Inferior parietal cortex (tissue), 1 donor: Measurements from ENCODE around the gene IL19.

Experiments
- DNase-seq: peaks from one replicate; pipeline ENCODE4 v3.0.0-alpha.2; 2016; ENCODE audit errors: extremely low spot score

The IL19 gene

DNA sequence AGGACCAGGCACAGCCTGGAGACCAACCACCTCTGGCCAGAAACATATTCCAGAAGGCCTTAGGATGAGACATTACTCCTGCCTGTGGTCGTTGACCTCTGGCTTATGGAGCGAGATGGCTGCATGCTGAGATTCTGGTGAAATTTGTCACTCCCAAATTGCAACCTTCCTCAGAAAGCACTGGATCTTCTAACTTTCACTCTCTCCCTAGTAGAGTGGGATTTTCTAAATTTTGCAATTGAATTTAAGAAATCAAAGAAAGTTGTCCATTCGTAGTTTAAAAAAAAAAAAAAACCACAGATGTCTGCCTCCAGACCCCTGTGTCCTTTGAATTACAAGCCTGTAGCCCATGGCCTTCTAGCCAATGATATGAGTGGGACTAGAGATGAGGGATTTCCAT lies 30.3 kb downstream of the IL19 start:
- no peak for DNase-seq

DNA sequence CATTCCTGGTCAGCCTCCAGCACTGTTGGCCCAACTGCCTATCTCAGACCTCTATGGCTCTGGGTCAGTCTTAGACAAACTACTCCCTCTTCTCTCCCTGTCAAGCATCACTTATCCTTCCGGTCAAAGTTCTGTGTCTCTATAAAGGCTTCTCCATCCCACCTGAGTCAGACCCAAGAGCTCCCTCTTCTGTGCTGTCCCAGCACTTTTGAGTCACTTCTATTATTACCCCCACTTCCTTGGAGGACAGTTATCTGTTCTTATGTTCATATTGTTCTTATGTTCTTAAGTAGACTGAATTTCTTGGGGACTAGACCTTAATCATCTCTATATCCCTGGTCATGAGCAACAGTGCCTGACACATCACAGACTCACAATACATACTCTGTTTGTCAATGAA lies 30.9 kb downstream of the IL19 start:
- no peak for DNase-seq

DNA sequence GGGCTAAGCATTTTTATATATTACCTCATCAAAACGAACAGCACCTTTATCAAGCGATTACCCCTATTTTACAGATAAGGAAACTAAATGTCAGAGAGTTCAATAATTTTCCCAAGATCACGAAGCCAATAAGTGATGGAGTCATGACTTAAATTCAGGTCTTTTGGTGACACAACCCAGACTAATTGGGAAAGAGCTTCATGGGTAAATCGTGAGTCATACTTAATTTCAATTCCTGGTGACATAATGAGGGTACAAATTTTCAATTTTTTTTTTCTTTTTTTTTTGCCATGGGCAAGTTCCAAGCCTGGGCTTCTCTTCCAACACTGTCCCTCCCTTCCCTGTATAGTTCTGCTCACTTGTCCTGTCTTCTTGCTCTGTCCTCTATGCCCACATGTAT lies 31.8 kb downstream of the IL19 start:
- DNase-seq = no peak

DNA sequence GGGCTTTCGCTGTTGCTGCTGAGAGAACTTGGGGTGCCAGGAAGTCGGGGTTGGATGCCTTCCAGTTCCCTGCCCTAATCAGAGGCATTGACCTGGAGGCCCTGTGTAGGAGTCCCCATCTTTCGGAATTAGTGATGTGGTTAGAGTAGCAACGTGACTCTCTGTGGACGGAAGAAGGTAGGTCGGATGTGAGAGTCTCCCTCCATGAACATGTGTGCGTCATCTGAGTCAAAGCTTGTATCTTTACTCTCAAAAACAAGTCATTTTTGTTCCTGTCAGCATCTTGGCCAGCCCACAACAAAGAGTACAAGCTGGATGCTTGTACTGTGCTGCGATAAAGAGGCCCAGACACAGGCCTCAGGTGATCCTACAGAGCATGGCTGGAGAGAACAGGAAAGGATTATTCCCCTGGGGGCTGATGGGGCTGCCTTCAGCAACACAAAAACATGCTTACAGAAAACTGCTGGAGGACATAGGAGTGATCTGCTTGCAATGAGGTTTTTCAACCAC lies 32.7 kb downstream of the IL19 start:
- DNase-seq = no peak

DNA sequence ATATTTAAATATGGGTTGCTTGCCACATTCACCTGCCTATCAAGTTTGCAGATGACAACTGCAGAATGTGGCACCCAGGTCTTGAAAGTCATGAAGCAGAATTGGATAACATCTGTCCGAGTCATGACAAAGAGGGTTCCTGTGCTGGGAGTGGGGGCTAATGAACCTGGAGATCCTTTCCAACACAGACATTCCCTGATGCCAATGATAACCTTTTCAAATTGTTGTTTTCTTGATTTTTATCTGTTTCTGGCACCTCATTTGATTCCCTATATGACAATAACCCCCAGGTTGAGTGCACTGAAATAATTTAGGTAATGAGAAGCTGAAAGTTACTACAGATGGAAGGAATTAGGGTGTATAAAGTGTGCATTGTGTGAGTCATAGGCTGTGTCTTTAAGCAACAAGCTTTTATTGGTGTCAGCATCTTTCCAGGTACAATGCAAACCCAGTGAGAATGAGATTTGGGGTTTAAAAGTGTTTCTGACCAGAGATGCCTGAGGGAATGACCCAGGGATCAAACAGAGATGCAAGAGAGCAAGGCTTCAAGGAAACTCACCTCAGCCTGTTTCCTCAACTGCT lies 33.7 kb downstream of the IL19 start:
- no peak for DNase-seq

DNA sequence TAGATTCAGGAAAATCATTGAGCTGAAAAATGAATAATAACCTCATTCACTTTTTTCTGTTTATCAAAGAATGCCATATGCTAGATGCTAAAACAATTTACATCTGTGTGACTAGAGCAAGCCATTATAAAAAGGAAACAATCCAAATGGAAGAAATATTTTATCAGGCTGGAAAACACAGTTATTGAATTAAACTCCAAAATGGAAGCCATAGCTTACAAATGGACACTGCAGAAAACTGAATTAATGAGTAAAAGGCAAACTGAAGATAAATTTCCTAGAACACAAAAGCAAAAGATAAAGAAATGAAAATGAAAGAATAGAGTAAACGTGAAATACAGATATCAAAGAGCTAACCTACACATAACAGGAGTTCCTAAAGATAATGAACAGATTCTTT lies 34.8 kb downstream of the IL19 start:
- DNase-seq = no peak

DNA sequence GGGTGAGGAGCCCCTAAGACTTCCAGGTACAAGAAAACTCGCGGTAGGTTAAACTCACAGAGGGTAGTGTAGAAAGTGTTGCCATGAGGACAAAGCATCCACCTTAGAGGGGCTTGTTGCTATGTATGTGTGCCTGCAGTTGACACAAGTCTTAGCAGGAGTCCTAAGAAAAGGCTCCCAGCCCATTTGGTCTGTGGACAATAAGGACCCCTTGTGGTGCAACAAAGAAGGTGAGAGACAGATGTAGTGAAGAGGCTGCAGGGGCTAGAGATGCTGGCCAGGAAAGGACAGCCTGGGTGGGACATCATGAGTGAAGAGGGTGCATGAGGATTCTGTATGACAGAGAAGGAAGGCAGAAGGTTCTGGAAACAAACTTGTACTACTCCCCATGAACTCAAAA lies 38.0 kb downstream of the IL19 start:
- DNase-seq = no peak

DNA sequence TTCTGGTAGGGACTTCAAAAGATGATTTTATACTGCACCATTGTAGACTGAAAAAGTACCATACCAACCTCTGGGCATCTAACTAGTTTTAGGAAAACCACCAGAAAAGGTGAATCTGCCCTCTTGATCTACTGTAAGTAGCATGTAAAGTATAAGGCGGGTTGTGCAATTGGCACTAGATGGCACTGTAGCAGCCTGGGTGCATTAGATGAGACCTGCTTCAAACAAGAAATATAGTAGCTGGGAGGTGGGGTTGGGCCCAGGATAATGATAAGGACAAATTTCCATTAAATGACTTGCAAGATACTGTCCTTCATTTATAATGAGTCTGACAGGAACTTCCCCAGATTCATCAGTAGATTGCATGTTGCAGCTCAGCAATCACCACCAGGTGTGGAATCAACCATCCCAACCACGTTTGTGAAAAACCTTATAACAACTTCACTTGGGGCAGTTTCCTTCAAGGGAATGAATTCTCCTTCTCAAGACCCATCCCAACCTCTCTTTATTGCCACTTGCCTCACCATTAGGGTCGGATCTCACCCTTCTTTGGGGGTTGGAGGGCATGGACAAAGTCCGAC lies 39.0 kb downstream of the IL19 start:
- DNase-seq = no peak

DNA sequence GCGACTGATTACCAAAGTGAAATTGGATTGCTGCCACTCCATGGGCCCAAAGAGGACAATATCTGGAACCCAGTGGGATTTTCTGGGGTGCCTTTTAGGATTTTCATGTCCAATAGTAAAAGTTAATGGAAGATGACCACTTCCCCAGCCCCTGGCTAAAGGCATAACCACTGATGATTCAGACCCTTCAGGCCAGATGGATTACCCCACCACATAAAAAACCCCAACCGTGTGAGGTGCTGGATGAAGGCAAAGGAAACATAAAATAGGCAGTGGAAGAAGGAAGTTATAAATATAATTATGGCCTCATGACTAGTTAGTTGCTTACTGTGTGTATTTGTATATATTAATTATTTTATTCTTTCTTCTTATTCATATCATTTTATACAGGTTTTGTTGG lies 41.9 kb downstream of the IL19 start:
- no peak for DNase-seq

DNA sequence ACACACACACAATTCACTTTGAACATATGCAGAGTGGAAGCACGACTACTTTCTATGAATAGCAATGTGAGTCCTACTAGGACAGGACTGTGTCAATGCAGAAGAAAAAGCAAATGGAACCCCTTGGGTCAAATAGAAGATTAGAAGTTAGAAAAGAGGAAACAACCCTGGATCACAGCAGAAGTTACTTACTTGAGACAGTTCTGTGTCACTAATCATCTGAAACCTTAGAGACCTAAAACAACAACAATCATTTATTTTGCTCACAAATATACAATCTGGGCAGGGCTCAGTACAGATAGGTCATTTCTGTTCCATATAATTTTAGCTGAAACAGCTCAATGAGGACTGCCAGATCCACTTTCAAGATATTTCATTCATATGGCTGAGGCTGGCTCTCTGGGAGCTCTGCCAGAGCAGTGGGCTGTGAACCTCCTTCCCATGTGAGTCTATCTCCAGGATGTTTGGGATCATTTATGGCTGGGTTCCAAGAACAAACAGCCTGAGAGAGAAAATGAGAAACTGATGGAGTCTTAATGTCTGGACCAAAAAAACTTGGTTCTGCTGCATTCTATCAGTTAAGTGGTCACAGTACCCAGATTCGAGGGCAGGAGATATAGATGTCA lies 44.3 kb downstream of the IL19 start:
- DNase-seq = peak; percentile 8

DNA sequence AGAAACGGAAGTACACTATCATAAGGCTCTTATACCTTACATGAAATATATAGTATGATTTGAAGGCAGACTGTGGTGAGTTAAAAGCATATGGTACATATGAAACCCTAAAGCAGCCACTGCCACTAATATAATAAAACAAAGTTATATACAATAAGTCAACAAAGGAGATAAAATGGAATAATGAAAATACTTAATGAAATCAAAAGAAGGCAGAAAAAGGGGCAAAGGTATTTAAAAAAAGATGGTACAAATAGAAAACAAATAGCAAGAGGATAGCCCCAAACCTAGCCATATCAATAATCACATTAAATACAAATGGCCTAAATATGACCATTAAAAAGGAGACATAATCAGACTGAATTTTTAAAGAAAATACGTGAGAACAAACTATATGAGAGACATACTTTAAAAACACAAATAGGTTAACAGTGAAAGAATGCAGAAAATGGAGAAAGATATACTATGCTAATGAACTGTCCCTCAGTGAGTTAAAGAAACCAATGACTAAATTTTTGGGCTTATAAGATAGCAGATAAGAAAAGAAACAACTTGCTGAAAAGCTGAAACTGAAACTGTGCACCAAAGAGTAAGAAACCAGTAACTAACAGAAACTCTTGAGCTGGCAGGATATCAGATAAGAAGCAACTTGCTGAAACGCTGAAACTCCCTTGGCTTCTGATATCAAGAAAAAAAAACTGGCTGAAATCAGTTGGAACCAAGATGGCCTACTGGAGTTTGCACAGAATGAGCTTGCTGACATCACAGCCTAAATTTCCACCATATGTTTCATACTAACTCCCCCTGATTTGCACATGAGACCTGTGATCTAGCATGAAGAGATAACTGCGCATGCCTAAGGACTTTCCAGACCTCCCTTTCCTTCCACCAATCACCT lies 46.1 kb downstream of the IL19 start:
- DNase-seq = peak; percentile 7

DNA sequence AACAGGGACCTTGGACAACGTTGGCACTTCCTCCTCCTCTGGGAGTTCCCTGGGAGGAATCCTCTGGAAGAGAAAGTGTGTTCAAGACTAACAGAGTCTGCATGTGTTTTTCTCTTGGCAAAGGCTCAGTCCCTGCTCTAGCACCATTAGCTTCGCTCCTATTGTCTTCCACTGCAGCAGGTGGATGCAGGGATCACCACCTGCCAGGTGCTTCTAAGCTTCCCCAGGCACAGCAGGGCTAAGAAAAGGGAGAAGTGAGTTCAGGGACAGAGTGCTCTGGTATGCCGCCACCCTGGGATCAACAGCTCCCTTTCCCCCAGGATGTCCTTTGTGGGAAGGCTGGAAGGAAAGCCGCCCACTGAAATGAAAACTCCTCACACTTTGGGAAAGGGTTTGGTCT lies 50.9 kb downstream of the IL19 start:
- DNase-seq = no peak

DNA sequence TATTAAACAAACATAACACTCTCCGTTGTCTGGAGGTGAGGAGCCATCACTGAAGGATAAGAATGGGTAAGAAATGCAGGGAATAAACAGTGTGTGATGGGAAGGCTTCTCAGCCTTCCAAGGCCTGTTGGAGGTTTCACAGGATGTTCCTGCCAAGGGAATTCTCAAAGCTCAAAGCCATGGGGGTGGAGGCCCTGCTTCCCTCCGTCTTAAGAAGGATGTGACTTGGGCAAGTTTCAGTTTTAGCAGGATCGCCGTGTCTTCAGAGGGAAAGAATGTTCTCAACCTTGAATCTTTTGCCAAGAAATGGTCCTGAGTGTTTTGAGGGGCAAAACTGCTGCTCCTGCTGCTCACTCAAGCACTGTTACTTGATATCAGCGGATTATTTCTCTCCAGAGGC lies 53.2 kb downstream of the IL19 start:
- no peak for DNase-seq

DNA sequence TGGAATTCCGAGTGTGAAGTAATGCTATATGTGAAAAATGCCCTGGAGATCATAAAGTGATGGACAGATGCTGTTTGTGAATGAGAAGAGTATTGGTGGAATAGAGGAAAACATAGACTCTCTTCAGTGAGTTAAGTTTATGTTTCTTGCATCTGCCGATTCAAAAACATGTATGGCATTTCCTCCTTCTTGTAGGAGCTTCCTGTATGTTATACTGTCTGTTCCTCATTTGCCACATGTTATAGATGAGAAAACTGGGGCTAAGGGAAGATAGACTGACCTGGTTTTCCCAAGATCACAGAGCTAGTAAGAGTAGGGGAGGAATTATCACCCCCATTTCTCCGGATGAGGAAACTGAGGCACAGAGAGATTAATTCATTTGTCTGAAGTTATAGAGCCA lies 53.8 kb downstream of the IL19 start:
- no peak for DNase-seq

DNA sequence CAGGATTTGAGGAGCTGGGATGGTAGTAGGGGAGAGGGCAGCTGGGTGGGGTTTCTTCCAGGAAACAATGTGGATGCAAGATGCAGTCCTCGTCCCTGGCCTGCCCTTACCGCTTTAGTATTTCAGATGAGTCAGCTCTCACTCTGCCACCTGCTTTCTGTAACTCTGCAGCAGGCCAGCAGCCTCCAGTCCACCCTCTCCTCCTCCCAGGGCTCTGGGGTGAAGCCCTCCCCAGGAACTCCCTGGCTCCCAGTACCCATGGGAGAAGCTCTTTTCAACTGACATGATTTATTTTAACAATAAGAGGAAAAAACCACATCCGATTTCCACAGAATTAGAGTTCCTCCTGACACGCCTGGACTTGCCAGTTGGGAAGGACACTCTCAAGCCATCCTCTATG lies 55.8 kb downstream of the IL19 start:
- no peak for DNase-seq

DNA sequence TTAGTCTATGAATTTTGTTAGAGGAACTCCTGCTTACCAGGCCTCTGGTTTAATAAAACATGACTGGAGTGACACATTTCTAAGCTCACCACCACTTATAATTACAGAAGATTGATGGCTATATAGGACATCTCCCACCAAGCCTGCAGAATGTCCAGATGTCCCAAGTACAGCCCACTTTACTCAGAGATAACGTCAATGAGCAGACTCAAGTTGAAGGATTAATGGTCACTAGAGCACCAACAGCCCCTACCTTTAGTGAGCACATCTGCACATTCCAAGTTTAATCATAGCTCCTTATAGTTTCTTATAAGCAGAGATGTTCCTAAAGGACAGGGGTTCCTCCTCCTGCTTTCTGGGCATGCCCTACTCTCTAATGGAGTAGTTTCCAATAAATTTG lies 57.5 kb downstream of the IL19 start:
- DNase-seq = no peak

DNA sequence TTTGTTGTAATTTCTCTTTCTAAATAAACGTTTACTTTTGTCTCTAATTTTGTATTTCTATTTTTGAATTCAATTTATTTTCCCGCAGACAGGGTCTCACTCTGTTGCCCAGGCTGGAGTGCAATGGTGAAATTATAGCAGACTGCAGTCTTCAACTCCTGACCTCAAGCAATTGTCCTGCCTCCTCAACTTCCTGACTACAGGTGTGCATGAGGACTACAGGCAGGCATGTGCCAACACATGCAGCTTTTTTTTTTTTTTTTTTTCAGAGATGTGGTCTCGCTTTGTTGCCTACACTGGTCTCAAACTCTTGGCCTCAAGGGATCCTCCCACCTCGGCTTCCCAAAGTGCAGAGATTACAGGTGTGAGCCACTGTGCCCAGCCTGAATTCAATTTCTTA lies 58.2 kb downstream of the IL19 start:
- DNase-seq = no peak

DNA sequence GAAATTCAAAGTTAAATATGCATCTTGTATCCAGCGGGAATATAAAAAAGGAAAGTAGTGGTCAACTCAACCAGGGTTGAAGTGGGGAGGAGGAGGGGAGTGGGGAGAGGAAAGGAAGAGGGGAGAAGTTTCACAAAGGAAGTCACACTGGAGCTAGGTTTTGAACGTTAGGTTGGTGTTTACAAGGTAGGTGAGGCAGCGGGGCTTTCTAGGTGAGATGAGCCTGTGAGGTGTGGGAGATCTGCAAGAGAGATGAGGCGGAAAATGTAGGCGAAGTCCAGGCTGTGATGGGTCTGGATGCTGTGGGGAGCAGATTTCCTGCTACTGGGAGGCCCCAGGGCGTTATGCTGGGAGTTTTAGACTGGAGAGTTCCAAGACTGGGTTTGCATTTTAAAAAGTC lies 58.7 kb downstream of the IL19 start:
- DNase-seq = no peak

DNA sequence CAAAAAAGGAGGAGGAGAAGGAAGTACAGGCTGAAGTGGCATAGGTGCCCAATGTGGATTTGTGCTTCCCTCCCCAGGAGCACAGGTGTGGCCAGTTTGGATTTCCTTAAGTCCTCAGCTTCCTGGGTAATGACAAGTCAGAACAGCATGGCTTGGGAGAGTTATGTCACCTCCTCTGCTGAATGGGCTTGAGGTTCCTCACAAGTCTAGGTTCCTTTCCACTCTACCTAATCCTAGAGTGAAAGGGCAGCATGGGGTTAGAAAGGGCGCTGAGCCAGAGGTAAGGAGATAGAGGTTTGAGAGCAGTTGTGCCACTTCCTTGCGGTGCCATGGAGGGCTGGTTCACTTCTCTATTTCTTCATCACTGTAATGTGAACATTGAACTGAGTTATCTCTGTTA lies 59.3 kb downstream of the IL19 start:
- no peak for DNase-seq

DNA sequence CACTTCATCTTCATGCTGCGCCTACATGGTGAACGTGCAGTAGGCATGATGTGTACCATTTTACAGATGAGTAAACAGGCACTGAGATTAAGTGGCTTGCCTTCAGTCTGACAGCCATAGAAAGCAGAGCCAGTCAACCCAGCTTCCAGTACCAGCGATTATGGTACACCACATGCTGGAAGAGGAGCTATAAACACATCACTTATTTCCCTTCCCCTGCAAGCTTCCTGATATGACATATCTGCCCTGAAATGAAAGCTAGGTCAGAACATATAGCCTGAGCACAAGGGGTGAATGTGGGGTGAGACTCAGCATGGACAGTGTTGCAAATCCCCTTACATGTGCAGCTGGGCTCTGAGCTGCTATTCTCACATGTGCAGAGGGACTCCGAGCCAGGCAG lies 61.1 kb downstream of the IL19 start:
- no peak for DNase-seq

DNA sequence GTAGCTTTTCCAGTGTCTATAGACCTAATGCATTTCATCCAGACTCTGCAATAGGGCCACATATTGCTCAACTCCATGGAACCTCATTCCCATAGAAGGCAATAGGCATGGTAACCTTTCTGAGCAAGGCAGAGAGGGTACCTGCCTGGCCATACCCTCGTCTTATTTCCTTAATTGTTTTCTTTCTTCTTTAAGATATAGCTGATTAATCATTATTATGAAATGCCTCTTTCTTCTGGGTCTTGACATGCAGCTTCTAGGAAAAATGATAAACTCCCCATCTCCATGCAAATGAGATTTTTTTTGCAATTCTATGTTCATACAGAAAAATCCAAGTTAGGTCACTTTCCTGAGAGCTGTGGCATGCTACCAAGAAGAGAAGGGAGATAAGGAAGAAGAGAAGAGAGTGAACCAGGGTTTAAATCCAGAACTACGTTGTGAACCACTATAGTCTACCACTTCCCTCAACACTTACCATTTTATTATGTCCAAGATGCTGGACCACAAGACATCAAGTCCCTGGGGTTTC lies 61.8 kb downstream of the IL19 start:
- DNase-seq = no peak

DNA sequence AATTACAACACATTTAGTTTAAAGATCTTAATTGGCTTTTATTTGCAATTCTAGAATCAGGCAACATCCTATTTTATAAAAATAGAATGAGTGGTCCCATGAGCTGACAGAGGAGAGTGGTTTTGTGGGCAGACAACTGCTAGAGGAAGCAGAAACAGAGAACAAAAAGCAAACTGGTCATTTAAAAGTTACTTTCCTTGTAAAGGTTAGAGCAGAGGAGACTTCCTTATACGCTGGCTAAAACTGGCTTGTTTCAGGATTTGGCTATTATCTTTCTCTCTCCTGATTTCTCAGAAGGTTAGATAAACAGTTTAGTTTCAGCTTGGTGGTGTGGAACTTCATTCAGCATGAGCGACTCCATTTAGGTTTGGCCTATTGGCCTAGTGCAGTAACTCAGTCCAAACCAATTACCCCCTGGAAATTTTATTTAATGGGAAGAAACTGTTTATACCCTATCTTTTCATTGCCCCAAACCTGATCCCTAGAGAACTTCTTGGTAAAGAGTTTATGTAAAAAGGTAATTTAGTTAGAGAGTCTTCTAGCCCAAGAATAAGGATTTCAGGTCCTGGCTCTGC lies 62.6 kb downstream of the IL19 start:
- DNase-seq = no peak
